Measurements from ENCODE around the gene MUC13. TPM values are rescaled to one million over a fixed set of nuclear protein-coding genes. Genes with fewer than 3 reads are reported as not detected.
"Not testable (repeated sequence)": the region's sequence is repeated elsewhere in the genome, so short reads cannot be mapped to it uniquely, and the experiment has no call there.

The MUC13 gene
- total and polyA plus RNA-seq, 8 donors = 1.2 to 9.9 (median 3.5) TPM

- FAIRE-seq (no peak), DNase-seq (no peak), ATAC-seq (peak; percentile 14 to 42 (median 26))
- intact Hi-C loops (cut with DNase I) = no loop called here
- H3K4me1 ChIP-seq = peaks cover 0 to 2% (median 0%) of the 10 kb centered on the region in 3 donors
- no peak overlapping the region for H3K4me3 ChIP-seq
- 20 to 30% methylated on average over 3 of the region's 3 CpGs for WGBS, 2 donors
- no peaks in the 10 kb centered on the region for H3K27me3 ChIP-seq
- no peak for TF ChIP-seq CTCF (IDR thresholded peaks at IDR 0.05)
- no peaks in the 10 kb centered on the region for H3K9me3 ChIP-seq
- no peak overlapping the region for H3K27ac ChIP-seq
- no peaks in the 10 kb centered on the region for H3K36me3 ChIP-seq
These were observed 29.2 kb upstream of the MUC13 start for GRCh38 chr3:124963755-124964154.

GRCh38 chr3:124962403-124962940 lies 27.9 kb upstream of the MUC13 start:
- 96 to 99% methylated on average over 2 of the region's 2 CpGs for WGBS, 2 donors
- Histone ChIP-seq H3K9me3 (no peaks in the 10 kb centered on the region), H3K4me3 (no peak overlapping the region), H3K36me3 (no peaks in the 10 kb centered on the region), H3K27ac (no peak overlapping the region), H3K4me1 (peaks cover 0 to 2% (median 0%) of the 10 kb centered on the region in 3 donors), H3K27me3 (no peaks in the 10 kb centered on the region)
- TF ChIP-seq CTCF (IDR thresholded peaks at IDR 0.05) = no peak
- DNase-seq (no peak), FAIRE-seq (no peak), ATAC-seq (no peak)
- intact Hi-C loops (cut with DNase I) = no loop called here

GRCh38 chr3:124960698-124961097 lies 26.1 kb upstream of the MUC13 start:
- no peak for FAIRE-seq
- WGBS, 2 donors = 84 to 86% methylated on average over 5 of the region's 5 CpGs
- no peak overlapping the region for H3K27ac ChIP-seq
- H3K9me3 ChIP-seq = no peaks in the 10 kb centered on the region
- H3K4me3 ChIP-seq = no peak overlapping the region
- TF ChIP-seq CTCF (IDR thresholded peaks at IDR 0.05) = no peak
- ATAC-seq = no peak
- no peak for DNase-seq
- H3K27me3 ChIP-seq = no peaks in the 10 kb centered on the region
- no peaks in the 10 kb centered on the region for H3K36me3 ChIP-seq
- intact Hi-C loops (cut with DNase I) = no loop called here
- peaks cover 0 to 2% (median 0%) of the 10 kb centered on the region in 3 donors for H3K4me1 ChIP-seq

GRCh38 chr3:124960105-124960504 lies 25.6 kb upstream of the MUC13 start:
- no peak for TF ChIP-seq CTCF (IDR thresholded peaks at IDR 0.05)
- H3K4me1 ChIP-seq = peaks cover 0 to 2% (median 0%) of the 10 kb centered on the region in 3 donors
- H3K4me3 ChIP-seq = no peak overlapping the region
- no peak overlapping the region for H3K27ac ChIP-seq
- ATAC-seq = no peak
- no peaks in the 10 kb centered on the region for H3K9me3 ChIP-seq
- 55 to 61% methylated on average over 3 of the region's 3 CpGs for WGBS, 2 donors
- no peaks in the 10 kb centered on the region for H3K27me3 ChIP-seq
- no peaks in the 10 kb centered on the region for H3K36me3 ChIP-seq
- no peak for FAIRE-seq
- intact Hi-C loops (cut with DNase I) = no loop called here
- DNase-seq = no peak

- H3K36me3 ChIP-seq; H3K4me3 ChIP-seq; DNase-seq; FAIRE-seq; H3K27ac ChIP-seq; H3K9me3 ChIP-seq; H3K27me3 ChIP-seq; intact Hi-C loops (cut with DNase I); H3K4me1 ChIP-seq: not testable (repeated sequence)
- peak in 1 of 4 donors; percentile 25 for ATAC-seq
- 81 to 87% methylated on average over 4 of the region's 4 CpGs for WGBS, 2 donors
These were observed 23.4 kb upstream of the MUC13 start for GRCh38 chr3:124957951-124958350.

Data from pancreas (tissue), 10 donors.